Testis (tissue), 2 donors: ENCODE measurements around the gene RNU5D-1.

Experiments
- POLR2A ChIP-seq: fragments of 450-650 bp; IDR thresholded peaks from one replicate; pipeline ENCODE4 v1.6.1; 2017; ENCODE audit warnings: antibody characterized with exemption, mild to moderate bottlenecking, moderate library complexity
- TF ChIP-seq, protein P1 (sequence below), 3 experiments: fragments of 450-650 bp in 2 of 3; fragments of 200-600 bp in 1 of 3; sonication (generic) in 1 of 3; IDR thresholded peaks; one replicate each; pipeline ENCODE4 v1.5.1; 2016 to 2019; ENCODE audit warnings: antibody characterized with exemption in 3 of 3, mild to moderate bottlenecking in 2 of 3, moderate library complexity in 1 of 3

GRCh38 chr1:44684525-44684924 lies 46.4 kb downstream of the RNU5D-1 start:
- TF ChIP-seq, protein P1, sequence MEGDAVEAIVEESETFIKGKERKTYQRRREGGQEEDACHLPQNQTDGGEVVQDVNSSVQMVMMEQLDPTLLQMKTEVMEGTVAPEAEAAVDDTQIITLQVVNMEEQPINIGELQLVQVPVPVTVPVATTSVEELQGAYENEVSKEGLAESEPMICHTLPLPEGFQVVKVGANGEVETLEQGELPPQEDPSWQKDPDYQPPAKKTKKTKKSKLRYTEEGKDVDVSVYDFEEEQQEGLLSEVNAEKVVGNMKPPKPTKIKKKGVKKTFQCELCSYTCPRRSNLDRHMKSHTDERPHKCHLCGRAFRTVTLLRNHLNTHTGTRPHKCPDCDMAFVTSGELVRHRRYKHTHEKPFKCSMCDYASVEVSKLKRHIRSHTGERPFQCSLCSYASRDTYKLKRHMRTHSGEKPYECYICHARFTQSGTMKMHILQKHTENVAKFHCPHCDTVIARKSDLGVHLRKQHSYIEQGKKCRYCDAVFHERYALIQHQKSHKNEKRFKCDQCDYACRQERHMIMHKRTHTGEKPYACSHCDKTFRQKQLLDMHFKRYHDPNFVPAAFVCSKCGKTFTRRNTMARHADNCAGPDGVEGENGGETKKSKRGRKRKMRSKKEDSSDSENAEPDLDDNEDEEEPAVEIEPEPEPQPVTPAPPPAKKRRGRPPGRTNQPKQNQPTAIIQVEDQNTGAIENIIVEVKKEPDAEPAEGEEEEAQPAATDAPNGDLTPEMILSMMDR (IDR thresholded peaks at IDR 0.05) = no peak
- TF ChIP-seq POLR2A = no peak
